ENCODE data around the gene IFNA21.
"Not testable (repeated sequence)": the region's sequence is repeated elsewhere in the genome, so short reads cannot be mapped to it uniquely, and the experiment has no call there.

The IFNA21 gene

GRCh38 chr9:21137020-21137419, 29.4 kb downstream of the IFNA21 start:
- no peak for DNase-seq

DNA sequence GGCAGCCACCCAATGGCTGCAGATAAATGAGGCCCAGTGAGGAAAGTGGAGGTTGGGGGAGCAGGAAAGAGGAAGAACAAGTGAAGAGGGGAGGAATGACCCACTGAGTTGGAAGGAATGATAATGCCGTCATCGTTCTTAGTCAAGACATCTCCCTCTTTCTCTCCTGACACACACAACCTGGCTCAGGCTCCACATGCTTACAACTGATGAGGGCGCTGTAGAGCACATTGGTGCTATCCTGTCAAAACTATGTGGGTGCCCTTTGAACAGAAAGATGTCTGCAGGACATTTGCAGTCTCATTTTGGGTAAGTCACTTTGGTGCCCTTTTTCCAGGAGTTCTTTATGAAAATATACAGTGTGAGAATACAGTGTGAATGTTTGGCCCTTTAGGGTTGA, 30.7 kb downstream of the IFNA21 start:
- no peak for DNase-seq

DNA sequence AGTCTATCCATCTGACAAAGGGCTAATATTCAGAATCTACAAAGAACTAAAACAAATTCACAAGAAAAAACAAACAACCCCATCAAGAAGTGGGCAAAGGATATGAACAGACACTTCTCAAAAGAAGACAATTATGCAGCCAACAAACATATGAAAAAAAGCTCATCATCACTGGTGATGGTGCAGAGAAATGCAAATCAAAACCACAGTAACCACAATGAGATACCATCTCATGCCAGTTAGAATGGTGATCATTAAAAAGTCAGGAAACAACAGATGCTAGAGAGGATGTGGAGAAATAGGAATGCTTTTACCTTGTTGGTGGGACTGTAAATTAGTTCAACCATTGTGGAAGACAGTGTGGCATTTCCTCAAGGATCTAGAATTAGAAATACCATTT, 38.3 kb downstream of the IFNA21 start:
- not testable (repeated sequence) for DNase-seq

DNA sequence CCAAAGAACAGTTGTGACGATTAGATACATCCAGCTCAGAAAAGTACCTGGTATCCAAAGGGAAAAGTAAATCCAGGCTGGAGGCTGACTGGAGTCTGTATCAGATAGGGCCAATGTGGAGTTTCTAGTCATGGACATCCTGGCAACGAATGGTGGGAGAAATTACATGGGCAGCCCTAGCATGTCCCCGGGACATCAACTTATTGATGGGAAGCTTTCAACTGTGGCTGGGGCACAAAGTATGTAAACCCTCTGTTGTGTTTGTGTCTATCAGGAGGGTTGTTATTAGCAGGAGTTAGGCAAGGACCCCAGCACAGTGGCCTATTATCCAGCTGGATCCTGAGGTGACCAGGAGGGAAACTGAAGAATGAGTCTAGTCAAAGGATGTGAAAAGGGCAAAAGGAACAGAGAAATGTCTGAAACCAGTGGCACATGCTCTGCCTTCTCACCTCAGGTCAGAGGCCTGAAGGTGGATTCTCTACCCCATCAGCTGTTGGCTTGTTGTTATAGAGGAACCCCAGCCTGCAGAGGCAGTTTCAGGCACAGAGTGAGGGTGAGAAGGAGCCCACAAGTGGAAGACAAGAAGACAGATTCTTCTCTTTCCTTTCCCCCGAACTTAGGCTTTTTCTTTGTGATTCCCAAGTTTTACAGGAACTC, 44.7 kb downstream of the IFNA21 start:
- no peak for DNase-seq

DNA sequence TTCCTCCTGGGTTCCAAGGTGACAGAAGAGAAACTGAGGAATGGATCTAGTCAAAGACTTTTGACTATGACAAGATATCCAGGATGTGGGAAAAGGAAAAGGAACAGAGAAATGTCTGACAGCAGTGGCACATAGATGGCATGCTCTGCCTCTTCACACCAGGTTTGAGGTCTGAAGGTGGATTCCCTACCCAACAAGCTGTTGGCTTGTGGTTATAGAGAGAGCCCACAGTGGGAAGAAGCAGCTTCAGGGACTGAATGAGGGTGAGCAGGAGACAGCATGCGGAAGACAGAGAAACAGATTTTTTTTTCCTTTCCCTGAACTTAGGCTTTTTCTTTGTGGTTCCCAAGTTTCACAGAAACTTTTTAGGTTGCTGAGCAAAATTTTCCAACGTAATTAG, 45.4 kb downstream of the IFNA21 start:
- DNase-seq, result no peak

GRCh38 chr9:21119093-21119770, 47.2 kb downstream of the IFNA21 start:
- DNase-seq, result no peak

All from EL (cell line).